Mesendoderm (in vitro differentiated cells): ENCODE data around the gene IL27RA.

Source experiments
- DNase-seq: peaks from one replicate; pipeline ENCODE4 v3.0.0; 2013
- H2AK5ac ChIP-seq: 2 replicates; pipeline ENCODE4 v1.6.1; 2013; ENCODE audit warnings: low read length, inconsistent platforms
- H2BK120ac ChIP-seq: 2 replicates; pipeline ENCODE4 v1.6.1; 2013; ENCODE audit warnings: low read depth, mild to moderate bottlenecking, low read length, moderate library complexity, mixed read lengths
- H2BK15ac ChIP-seq: replicated peaks from 2 replicates; pipeline ENCODE4 v1.6.1; 2013; ENCODE audit warnings: low read depth, mild to moderate bottlenecking, moderate library complexity
- H2BK5ac ChIP-seq: 2 replicates; pipeline ENCODE4 v1.6.1; 2013; ENCODE audit warnings: low read length, inconsistent platforms
- H3K18ac ChIP-seq: 2 replicates; pipeline ENCODE4 v1.6.1; 2013; ENCODE audit warnings: mild to moderate bottlenecking, low read length, mixed read lengths
- H3K23ac ChIP-seq: one replicate; pipeline ENCODE4 v1.6.1; 2013; ENCODE audit warnings: low read length
- H3K27ac ChIP-seq: 2 replicates; pipeline ENCODE4 v1.5.1; 2013; ENCODE audit warnings: low read depth, mild to moderate bottlenecking, inconsistent platforms, low read length, moderate library complexity
- H3K27me3 ChIP-seq: 2 replicates; pipeline ENCODE4 v1.6.1; 2013; ENCODE audit warnings: low read length, control low read depth, mild to moderate bottlenecking, inconsistent platforms; ENCODE audit not compliant: insufficient read depth, poor library complexity
- H3K36me3 ChIP-seq: 2 replicates; pipeline ENCODE4 v1.6.1; 2013; ENCODE audit warnings: low read length, inconsistent platforms; ENCODE audit not compliant: control insufficient read depth, insufficient read depth
- H3K4ac ChIP-seq: one replicate; pipeline ENCODE4 v1.6.1; 2013; ENCODE audit warnings: low read depth, mild to moderate bottlenecking, low read length, moderate library complexity
- H3K4me1 ChIP-seq: 2 replicates; pipeline ENCODE4 v1.6.1; 2013; ENCODE audit warnings: low read depth, low read length, inconsistent platforms; ENCODE audit not compliant: control insufficient read depth
- H3K4me2 ChIP-seq: 2 replicates; pipeline ENCODE4 v1.6.1; 2013; ENCODE audit warnings: low read length
- H3K4me3 ChIP-seq: 2 replicates; pipeline ENCODE4 v1.5.1; 2013; ENCODE audit warnings: mild to moderate bottlenecking, low read length
- H3K56ac ChIP-seq: one replicate; pipeline ENCODE4 v1.6.1; 2013; ENCODE audit warnings: low read length
- H3K79me1 ChIP-seq: 2 replicates; pipeline ENCODE4 v1.6.1; 2013; ENCODE audit warnings: low read length, inconsistent platforms
- H3K79me2 ChIP-seq: 2 replicates; pipeline ENCODE4 v1.6.1; 2013; ENCODE audit warnings: mild to moderate bottlenecking, low read length; ENCODE audit not compliant: control insufficient read depth, insufficient read depth
- H3K9ac ChIP-seq: 2 replicates; pipeline ENCODE4 v1.6.1; 2013; ENCODE audit warnings: low read length, inconsistent platforms
- H4K5ac ChIP-seq: one replicate; pipeline ENCODE4 v1.6.1; 2013; ENCODE audit warnings: low read length
- H4K8ac ChIP-seq: one replicate; pipeline ENCODE4 v1.6.1; 2013; ENCODE audit warnings: low read depth, mild to moderate bottlenecking, control low read depth, low read length, moderate library complexity
- WGBS: extraction: QIAGEN DNeasy Blood & Tissue Kit; methylation state at CpG from one replicate; pipeline ENCODE4 v1.1.7; 2013; ENCODE audit warnings: low lambda C conversion rate, missing lambda C conversion rate; ENCODE audit not compliant: insufficient coverage; ENCODE audit errors: extremely low coverage; 5-methylcytosine and 5-hydroxymethylcytosine counted together

IL27RA gene

DNA sequence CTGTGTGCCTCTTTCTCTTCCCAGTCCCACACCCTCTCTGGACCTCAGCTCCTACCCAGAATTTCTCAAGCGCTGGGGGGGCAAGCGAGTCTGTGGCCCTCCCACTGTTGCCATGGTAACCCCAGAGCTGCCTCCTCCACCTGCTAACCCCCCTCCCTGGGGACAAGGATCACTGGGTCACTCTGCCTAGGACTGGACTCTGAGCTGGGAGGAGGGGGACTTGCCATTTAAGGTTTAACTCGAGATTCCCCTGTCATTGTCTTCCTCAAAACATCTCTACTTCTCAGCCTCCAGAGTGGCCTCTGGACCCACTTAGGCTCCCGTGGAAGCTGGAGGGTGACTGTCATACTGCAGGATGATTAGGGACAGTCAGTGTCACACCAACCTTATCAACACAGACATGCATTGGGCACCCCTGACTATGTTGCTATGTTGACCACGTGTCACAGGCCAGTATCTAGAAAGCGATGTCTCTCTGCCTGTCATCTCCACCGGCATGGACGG, 28.1 kb downstream of the IL27RA start:
- Histone ChIP-seq H3K27me3 (peaks cover 2% of the 10 kb centered on the region), H3K56ac (no peak overlapping the region), H3K79me1 (no peaks in the 10 kb centered on the region), H3K23ac (no peak overlapping the region), H2BK15ac (no peak overlapping the region), H3K79me2 (no peaks in the 10 kb centered on the region), H2BK5ac (no peak overlapping the region), H4K8ac (no peak overlapping the region), H3K27ac (no peak overlapping the region), H2AK5ac (no peak overlapping the region), H3K9ac (no peak overlapping the region), H3K4me1 (peaks cover 2% of the 10 kb centered on the region), H3K18ac (no peak overlapping the region), H4K5ac (no peak overlapping the region), H3K4me3 (no peak overlapping the region), H2BK120ac (no peak overlapping the region), H3K4me2 (no peak overlapping the region), H3K4ac (no peak overlapping the region), H3K36me3 (no peaks in the 10 kb centered on the region)
- no peak for DNase-seq
- no CpG with 5 or more reads among the region's 8 CpGs for WGBS

DNA sequence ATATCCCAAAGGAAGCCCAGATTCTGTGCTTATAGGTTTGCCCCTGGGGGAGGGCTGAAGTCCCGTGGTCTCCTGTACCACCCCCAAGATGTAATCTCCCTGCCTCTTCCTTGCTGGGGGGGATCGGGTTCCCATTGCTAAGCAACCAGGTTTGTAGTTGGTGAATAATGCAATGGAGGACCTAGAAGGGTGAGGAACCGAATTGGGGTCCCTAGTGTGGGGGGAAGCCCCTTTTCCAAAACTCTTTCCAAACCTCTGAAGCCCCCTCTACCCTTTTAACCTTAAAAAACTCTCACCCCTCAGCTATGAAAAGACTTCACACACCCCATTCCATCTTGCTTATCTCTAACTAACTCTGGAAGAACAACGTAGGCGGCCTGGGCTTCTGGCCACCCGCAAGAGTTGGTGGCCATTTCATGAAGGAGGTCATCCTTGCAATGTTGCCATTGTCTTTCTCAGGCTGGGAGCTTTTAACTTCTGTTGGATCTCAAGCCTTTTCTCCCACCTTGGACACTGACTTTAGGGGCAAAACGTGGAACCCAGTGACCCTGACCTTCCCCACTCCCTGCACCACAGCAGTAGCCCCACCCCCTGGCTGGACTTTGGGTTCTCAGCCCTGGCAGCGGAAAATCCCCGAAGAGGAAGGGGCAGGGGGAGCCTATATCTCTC, 29.7 kb downstream of the IL27RA start:
- H2AK5ac ChIP-seq = no peak overlapping the region
- H3K36me3 ChIP-seq = no peaks in the 10 kb centered on the region
- H3K4me1 ChIP-seq = peaks cover 2% of the 10 kb centered on the region
- no peak overlapping the region for H3K18ac ChIP-seq
- no peak overlapping the region for H3K27ac ChIP-seq
- H3K4me3 ChIP-seq = no peak overlapping the region
- H4K8ac ChIP-seq = no peak overlapping the region
- peaks cover 2% of the 10 kb centered on the region for H3K27me3 ChIP-seq
- no peak overlapping the region for H2BK15ac ChIP-seq
- H3K79me2 ChIP-seq = no peaks in the 10 kb centered on the region
- H3K4ac ChIP-seq = no peak overlapping the region
- no peak overlapping the region for H2BK120ac ChIP-seq
- no peak overlapping the region for H3K9ac ChIP-seq
- no peak overlapping the region for H2BK5ac ChIP-seq
- no peak overlapping the region for H3K4me2 ChIP-seq
- DNase-seq = no peak
- no peaks in the 10 kb centered on the region for H3K79me1 ChIP-seq
- no CpG with 5 or more reads among the region's 9 CpGs for WGBS
- no peak overlapping the region for H3K23ac ChIP-seq
- no peak overlapping the region for H3K56ac ChIP-seq
- H4K5ac ChIP-seq = no peak overlapping the region

DNA sequence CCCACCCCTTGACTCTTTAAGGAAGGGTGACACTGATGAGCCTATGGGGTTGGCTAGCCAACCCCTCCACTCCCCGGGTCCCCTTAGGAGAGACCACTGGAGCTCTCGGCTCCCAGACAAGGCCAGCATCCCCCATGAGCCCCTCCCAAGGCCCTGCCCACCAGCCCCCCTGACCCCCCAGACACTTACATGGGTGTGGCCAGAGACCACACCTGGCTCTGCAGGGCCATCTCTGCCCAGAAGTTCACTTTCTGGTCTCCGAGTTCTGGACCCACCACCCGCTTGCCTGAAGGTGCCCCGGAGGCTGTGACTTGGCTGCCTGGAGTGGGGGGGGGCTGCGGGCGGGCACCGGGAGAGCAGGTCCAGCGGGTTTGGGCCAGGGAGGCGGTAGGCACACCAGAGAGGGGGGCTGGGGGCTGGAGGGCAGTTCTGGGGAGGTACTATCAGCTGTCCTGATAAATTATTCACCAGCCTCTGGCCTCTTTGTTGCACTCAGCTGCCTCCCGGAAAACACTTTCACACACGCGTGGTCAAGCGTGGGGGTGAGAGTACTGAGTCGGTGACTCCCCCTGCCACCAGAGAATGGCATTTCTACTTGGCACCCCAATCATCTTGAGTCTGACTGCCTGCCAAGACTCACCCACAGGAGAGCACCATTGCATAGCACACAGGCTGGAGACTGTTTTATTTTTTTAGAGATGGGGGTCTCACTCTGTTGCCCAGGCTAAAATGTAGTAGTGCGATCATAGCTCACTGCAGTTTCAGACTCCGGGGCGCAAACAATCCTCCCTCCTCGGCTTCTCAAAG, 30.4 kb downstream of the IL27RA start, which contains the start of gene PALM3:
PALM3 (minus strand) TSS at position 326 of the 807 bp plus-strand sequence; CDS start at position 230, 96 bp downstream.
- Histone ChIP-seq H3K79me1 (no peaks in the 10 kb centered on the region), H3K27me3 (peaks cover 2% of the 10 kb centered on the region), H2AK5ac (no peak within 1 kb of the TSS), H3K4ac (no peak within 1 kb of the TSS), H2BK5ac (no peak within 1 kb of the TSS), H3K4me3 (no peak within 1 kb of the TSS), H3K27ac (no peak within 1 kb of the TSS), H3K56ac (no peak within 1 kb of the TSS), H3K36me3 (no peaks in the 10 kb centered on the region), H3K79me2 (no peaks in the 10 kb centered on the region), H3K4me1 (peaks cover 2% of the 10 kb centered on the region), H3K9ac (no peak within 1 kb of the TSS), H2BK120ac (no peak within 1 kb of the TSS), H4K5ac (no peak within 1 kb of the TSS), H3K4me2 (no peak within 1 kb of the TSS), H3K23ac (no peak within 1 kb of the TSS), H3K18ac (no peak within 1 kb of the TSS), H4K8ac (no peak within 1 kb of the TSS), H2BK15ac (no peak within 1 kb of the TSS)
- no CpG with 5 or more reads among the region's 19 CpGs for WGBS
- DNase-seq = no peak

DNA sequence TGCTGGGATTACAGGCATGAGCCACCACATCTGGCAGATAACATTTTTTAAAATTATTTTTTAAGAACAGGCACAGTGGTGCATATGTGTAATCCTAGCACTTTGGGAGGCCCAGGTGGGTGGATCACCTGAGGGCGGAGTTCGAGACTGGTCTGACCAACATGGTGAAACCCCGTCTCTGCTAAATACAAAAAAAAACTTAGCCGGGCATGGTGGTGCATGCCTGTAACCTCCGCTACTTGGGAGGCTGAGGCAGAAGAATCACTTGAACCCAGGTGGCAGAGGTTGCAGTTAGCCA, 30.9 kb downstream of the IL27RA start:
- no peak for DNase-seq
- H3K18ac ChIP-seq = no peak overlapping the region
- no peaks in the 10 kb centered on the region for H3K79me1 ChIP-seq
- no peak overlapping the region for H2AK5ac ChIP-seq
- H3K9ac ChIP-seq = no peak overlapping the region
- H3K79me2 ChIP-seq = no peaks in the 10 kb centered on the region
- H3K23ac ChIP-seq = no peak overlapping the region
- H4K8ac ChIP-seq = no peak overlapping the region
- H3K27me3 ChIP-seq = peaks cover 2% of the 10 kb centered on the region
- no peak overlapping the region for H4K5ac ChIP-seq
- peaks cover 2% of the 10 kb centered on the region for H3K4me1 ChIP-seq
- H2BK120ac ChIP-seq = no peak overlapping the region
- no peak overlapping the region for H3K4me3 ChIP-seq
- no peak overlapping the region for H2BK15ac ChIP-seq
- H2BK5ac ChIP-seq = no peak overlapping the region
- H3K4me2 ChIP-seq = no peak overlapping the region
- H3K4ac ChIP-seq = no peak overlapping the region
- H3K56ac ChIP-seq = no peak overlapping the region
- H3K27ac ChIP-seq = no peak overlapping the region
- H3K36me3 ChIP-seq = no peaks in the 10 kb centered on the region
- WGBS = no CpG with 5 or more reads among the region's 5 CpGs

DNA sequence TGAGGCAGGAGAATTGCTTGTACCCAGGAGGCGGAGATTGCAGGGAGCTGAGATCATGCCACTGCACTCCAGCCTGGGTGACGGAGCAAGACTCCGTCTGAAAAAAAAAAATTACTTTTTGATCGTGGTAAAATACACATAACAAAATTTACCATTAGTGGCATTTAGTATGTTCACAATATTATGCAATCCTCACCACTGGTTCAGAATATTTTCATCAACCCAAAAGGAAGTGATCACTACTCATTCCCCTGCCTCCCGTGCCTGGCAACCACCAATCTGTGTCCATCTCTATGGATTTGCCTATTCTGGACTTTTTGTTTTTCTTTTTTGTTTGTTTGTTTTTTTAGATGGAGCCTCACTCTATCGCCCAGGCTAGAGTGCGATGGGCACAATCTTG, 31.5 kb downstream of the IL27RA start:
- Histone ChIP-seq H3K4me1 (peaks cover under 1% of the 10 kb centered on the region), H3K56ac (no peak overlapping the region), H3K18ac (no peak overlapping the region), H3K79me2 (no peaks in the 10 kb centered on the region), H3K79me1 (no peaks in the 10 kb centered on the region), H3K27ac (no peak overlapping the region), H2BK5ac (no peak overlapping the region), H2AK5ac (no peak overlapping the region), H3K4me3 (no peak overlapping the region), H2BK15ac (no peak overlapping the region), H3K36me3 (no peaks in the 10 kb centered on the region), H4K8ac (no peak overlapping the region), H2BK120ac (no peak overlapping the region), H3K9ac (no peak overlapping the region), H3K23ac (no peak overlapping the region), H4K5ac (no peak overlapping the region), H3K4me2 (no peak overlapping the region), H3K27me3 (peaks cover 2% of the 10 kb centered on the region), H3K4ac (no peak overlapping the region)
- WGBS = no CpG with 5 or more reads among the region's 7 CpGs
- no peak for DNase-seq
